GM23338 (cell line): ENCODE data around the gene CCDC50.

ENCODE experiments used
- CREB1 ChIP-seq: fragments of 250-450 bp; sonication (Bioruptor Pico); IDR thresholded peaks from 2 replicates; pipeline ENCODE4 v1.5.0; 2020; ENCODE audit warnings: low read depth, mild to moderate bottlenecking, moderate library complexity
- CTCF ChIP-seq, 2 experiments: fragments of 200-600 bp in 1 of 2; sonication (generic) in 1 of 2; conservative IDR thresholded peaks; 2 replicates each; pipeline versions ENCODE4 v1.5.1 to v1.6.1; 2016 to 2017; ENCODE audit warnings: antibody characterized with exemption in 2 of 2, low read depth in 2 of 2, mild to moderate bottlenecking in 2 of 2, moderate library complexity in 1 of 2
- ETS1 ChIP-seq: IDR thresholded peaks from 2 replicates; pipeline ENCODE4 v1.6.1; 2016; ENCODE audit warnings: antibody characterized with exemption
- EZH2 ChIP-seq: fragments of 200-600 bp; sonication (generic); IDR thresholded peaks from one replicate; pipeline ENCODE4 v1.8.0; 2017; ENCODE audit warnings: antibody characterized with exemption, mild to moderate bottlenecking, low read depth; ENCODE audit not compliant: unreplicated experiment
- EZH2phosphoT487 ChIP-seq: fragments of 200-600 bp; sonication (generic); IDR thresholded peaks from one replicate; pipeline ENCODE4 v1.8.1; 2018; ENCODE audit warnings: antibody characterized with exemption; ENCODE audit not compliant: unreplicated experiment
- JUNB ChIP-seq: IDR thresholded peaks from one replicate; pipeline ENCODE4 v1.6.1; 2016; ENCODE audit warnings: antibody characterized with exemption; ENCODE audit not compliant: unreplicated experiment
- POLR2AphosphoS5 ChIP-seq: IDR thresholded peaks from 2 replicates; pipeline ENCODE4 v1.6.1; 2016; ENCODE audit warnings: antibody characterized with exemption, low read depth
- REST ChIP-seq: IDR thresholded peaks from one replicate; pipeline ENCODE4 v1.6.1; 2018; ENCODE audit warnings: antibody characterized with exemption; ENCODE audit not compliant: unreplicated experiment
- ZNF114 ChIP-seq: fragments of 250-450 bp; sonication (Bioruptor Pico); IDR thresholded peaks from 2 replicates; pipeline ENCODE4 v1.5.0; 2020; ENCODE audit warnings: mild to moderate bottlenecking, moderate library complexity
- ZNF462 ChIP-seq: fragments of 250-450 bp; sonication (Bioruptor Pico); IDR thresholded peaks from 2 replicates; pipeline ENCODE4 v1.5.0; 2020; ENCODE audit warnings: mild to moderate bottlenecking, moderate library complexity

- TF ChIP-seq CTCF (conservative IDR thresholded peaks at IDR 0.05; ENCODE audit: low read depth in 2 of 2) (no peak), EZH2 (no peak), POLR2AphosphoS5 (no peak), EZH2phosphoT487 (no peak), CREB1 (CRISPR knock-in tag) (no peak), REST (no peak), JUNB (no peak), ETS1 (no peak), ZNF462 (CRISPR knock-in tag) (no peak), ZNF114 (no peak)
These were observed 53.9 kb downstream of the CCDC50 start for GRCh38 chr3:191383124-191383523.
